ENCODE results near the gene RAB3IL1.

Gene RAB3IL1

GRCh38 chr11:61873588-61874376, 43.6 kb downstream of the RAB3IL1 start:
- intact Hi-C loops (cut with DNase I) = no loop called here
- no peak for DNase-seq

- intact Hi-C loops (cut with DNase I) = no loop called here
- no peak for DNase-seq
These were observed 44.3 kb downstream of the RAB3IL1 start for GRCh38 chr11:61872935-61873565.

GRCh38 chr11:61871158-61871597, 46.2 kb downstream of the RAB3IL1 start:
- DNase-seq = peak; percentile 59 to 98 (median 86)

GRCh38 chr11:61870541-61871031, 46.8 kb downstream of the RAB3IL1 start:
- intact Hi-C loops (cut with DNase I) = loop anchor here (1.0 to 2.0 kb wide), 2 partner anchors 77 to 238 kb away; no protein-coding TSS in a partner anchor
- no peak for DNase-seq

More at GRCh38 chr11:61871158-61871597, 46.2 kb downstream of the RAB3IL1 start:
- intact Hi-C loops (cut with DNase I) = loop anchor here (1.0 to 2.0 kb wide), 2 partner anchors 76 to 238 kb away; no protein-coding TSS in a partner anchor

GRCh38 chr11:61869708-61870451, 47.5 kb downstream of the RAB3IL1 start:
- no peak for DNase-seq

GRCh38 chr11:61869429-61869707, 48.0 kb downstream of the RAB3IL1 start:
- no peak for DNase-seq
- intact Hi-C loops (cut with DNase I) = no loop called here

More at GRCh38 chr11:61869708-61870451, 47.5 kb downstream of the RAB3IL1 start:
- intact Hi-C loops (cut with DNase I) = loop anchor here (2.0 kb wide), 1 partner anchor 239 kb away; no protein-coding TSS in a partner anchor

- intact Hi-C loops (cut with DNase I) = no loop called here
- DNase-seq = peak in 1 of 10 donors; percentile 74
These were observed 48.6 kb downstream of the RAB3IL1 start for GRCh38 chr11:61868571-61869428.

GRCh38 chr11:61866958-61867343, 50.4 kb downstream of the RAB3IL1 start:
- intact Hi-C loops (cut with DNase I) = no loop called here
- no peak for DNase-seq

- intact Hi-C loops (cut with DNase I) = no loop called here
- DNase-seq = peak in 1 of 10 donors; percentile 68
These were observed 51.0 kb downstream of the RAB3IL1 start for GRCh38 chr11:61866231-61866957.

GRCh38 chr11:61864814-61865775, 52.3 kb downstream of the RAB3IL1 start:
- intact Hi-C loops (cut with DNase I) = no loop called here
- peak in 1 of 10 donors; percentile 72 for DNase-seq

- DNase-seq = peak in 1 of 10 donors; percentile 81
- intact Hi-C loops (cut with DNase I) = no loop called here
These were observed 53.8 kb downstream of the RAB3IL1 start for GRCh38 chr11:61863548-61864081.

- DNase-seq = peak in 2 of 10 donors; percentile 71 to 72
- intact Hi-C loops (cut with DNase I) = no loop called here
These were observed 54.4 kb downstream of the RAB3IL1 start for GRCh38 chr11:61862714-61863547.

GRCh38 chr11:61861634-61862033, 55.7 kb downstream of the RAB3IL1 start:
- intact Hi-C loops (cut with DNase I) = no loop called here

GRCh38 chr11:61860054-61860903, 57.1 kb downstream of the RAB3IL1 start:
- no peak for DNase-seq
- intact Hi-C loops (cut with DNase I) = no loop called here

More at GRCh38 chr11:61861634-61862033, 55.7 kb downstream of the RAB3IL1 start:
- no peak for DNase-seq

GRCh38 chr11:61855939-61856680, 61.3 kb downstream of the RAB3IL1 start:
- peak in 1 of 10 donors; percentile 64 for DNase-seq
- intact Hi-C loops (cut with DNase I) = no loop called here

Measured in posterior cingulate gyrus (tissue), 11 donors.